ENCODE measurements around the gene LMNTD1.
"Not testable (repeated sequence)": the region's sequence is repeated elsewhere in the genome, so short reads cannot be mapped to it uniquely, and the experiment has no call there.

The LMNTD1 gene, protein sequence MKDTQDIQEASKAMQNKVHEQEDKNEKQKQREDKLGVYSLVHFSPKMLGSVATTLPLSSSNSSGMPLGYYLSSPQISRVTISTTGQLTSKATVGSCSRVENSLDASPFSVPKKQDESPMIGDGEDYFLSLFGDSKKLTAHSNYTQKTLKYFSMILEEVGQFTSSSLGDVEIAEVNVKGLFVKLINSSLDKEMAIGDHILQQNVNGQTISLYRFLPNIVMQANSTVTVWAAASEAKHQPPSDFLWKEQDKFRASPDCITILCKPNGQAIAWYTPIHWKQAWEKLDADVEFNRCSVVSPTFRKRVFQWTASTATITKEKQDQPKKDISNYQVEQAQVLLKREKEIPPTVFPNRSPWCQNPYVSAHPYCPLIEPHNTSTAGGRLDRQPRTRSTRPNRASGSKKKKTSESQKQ

GRCh38 chr12:25553098-25553497 lies at the start of gene LMNTD1:
TSS of gene LMNTD1 (minus strand) at chr12:25553283. CDS start at chr12:25552959, 324 bp downstream.
- DNase-seq: peak; percentile 88

DNA sequence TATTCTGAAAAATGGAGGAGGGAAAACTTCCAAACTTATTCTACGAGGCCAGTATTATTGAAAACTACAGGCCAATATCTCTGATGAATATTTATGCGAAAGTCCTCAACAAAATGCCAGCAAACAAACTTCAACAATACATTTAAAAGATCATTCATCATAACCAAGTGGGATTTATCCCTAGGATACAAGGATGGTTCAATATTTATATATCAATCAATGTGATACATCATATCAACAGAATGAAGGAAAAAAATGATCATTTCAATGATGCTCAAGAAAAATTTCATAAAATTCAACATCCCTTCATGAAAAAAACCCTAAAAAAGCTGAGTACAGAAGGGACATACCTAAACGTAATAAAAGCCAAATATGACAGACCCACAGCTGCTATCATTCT lies 45.9 kb upstream of the LMNTD1 start:
- DNase-seq: no peak

DNA sequence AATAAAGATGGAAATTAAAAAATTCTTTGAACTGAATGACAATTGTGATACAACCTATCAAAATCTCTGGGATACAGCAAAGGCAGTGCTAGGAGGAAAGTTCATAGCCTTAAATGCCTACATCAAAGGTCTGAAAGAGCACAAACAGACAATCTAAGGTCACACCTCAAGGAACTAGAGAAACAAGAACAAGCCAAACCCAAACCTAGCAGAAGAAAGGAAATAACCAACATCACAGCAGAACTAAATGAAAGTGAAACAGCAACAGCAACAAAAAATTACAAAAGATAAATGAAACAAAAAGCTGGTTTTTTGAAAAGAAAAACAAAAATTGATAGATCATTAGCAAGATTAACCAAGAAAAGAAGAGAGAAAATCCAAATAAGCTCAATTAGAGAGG lies 42.4 kb upstream of the LMNTD1 start:
- not testable (repeated sequence) for DNase-seq

- no peak for DNase-seq
Observed at GRCh38 chr12:25594376-25594775, 41.3 kb upstream of the LMNTD1 start.

DNA sequence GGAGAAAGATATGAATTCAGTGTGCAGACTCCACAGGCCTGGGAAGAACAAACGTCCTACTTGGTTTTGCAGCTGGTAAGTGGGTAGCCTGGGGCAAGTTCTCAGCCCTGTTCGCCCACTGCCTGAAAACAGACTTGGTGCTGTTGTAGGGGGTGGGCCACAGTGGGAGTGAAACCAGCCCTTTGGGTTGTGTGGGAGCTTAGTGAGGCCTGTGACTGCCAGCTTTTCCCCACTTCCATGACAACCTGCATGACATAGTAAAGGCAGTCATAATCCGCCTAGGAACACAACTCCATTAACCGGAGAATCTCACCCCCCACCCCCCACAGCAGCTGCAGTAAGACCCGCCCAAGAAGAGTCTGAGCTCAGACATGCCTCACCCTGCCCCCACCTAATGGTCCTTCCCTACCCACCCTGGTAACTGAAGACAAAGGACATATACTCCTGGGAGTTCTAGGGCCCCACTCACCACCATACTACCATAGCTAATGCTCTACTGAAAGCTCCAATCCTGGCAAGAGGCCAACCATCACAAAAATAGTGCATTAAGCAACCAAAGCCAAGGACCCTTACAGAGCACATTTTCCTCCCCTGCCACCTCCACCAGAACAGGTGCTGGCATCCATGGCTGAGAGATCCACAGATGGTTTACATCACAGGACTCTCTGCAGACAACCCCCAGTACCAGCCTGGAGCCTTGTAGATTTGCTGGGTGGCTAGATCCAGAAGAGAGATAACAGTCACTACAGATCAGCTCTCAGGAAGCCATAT lies 39.8 kb upstream of the LMNTD1 start:
- no peak for DNase-seq

- peak; percentile 77 for DNase-seq
Observed at GRCh38 chr12:25591144-25591543, 38.1 kb upstream of the LMNTD1 start.

DNA sequence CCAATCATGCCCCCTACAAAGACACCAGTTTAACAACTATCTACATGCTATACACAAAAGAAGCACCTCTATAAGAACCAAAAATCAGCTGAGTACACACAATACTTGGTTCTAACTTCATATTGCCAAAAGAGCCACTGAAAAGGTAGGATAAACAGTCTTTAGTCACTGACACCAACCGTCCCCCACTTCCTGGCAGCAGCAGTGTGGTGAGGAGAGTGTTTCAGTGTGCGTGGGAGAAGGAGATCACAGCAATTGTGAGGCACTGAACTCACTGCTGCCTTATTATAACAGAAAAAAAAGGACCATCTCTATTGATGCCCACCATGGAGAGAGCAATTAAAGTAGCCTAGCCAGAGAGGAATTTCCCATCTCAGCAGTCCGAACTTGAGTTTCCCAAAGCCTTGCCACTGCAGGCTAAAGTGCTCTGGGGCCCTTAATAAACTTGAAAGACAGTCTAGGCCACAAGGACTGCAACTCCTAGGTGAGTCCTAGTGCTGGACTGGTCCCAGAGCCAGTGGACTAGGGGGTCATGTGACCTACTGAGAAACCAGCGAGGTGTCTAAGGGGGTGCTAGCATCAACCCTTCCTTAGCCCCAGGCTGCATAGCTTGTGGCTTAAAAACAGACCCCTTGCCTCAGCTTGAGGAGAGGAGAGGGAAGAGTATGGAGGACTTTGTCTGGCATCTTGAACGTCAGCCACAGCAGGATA lies 37.1 kb upstream of the LMNTD1 start:
- DNase-seq: peak; percentile 75

- DNase-seq: no peak
Observed at GRCh38 chr12:25587346-25587745, 34.3 kb upstream of the LMNTD1 start.

- DNase-seq: no peak
Observed at GRCh38 chr12:25585662-25586061, 32.6 kb upstream of the LMNTD1 start.

- DNase-seq: no peak
Observed at GRCh38 chr12:25585021-25585523, 32.0 kb upstream of the LMNTD1 start.

GRCh38 chr12:25584596-25584995 lies 31.5 kb upstream of the LMNTD1 start:
- DNase-seq: no peak

DNA sequence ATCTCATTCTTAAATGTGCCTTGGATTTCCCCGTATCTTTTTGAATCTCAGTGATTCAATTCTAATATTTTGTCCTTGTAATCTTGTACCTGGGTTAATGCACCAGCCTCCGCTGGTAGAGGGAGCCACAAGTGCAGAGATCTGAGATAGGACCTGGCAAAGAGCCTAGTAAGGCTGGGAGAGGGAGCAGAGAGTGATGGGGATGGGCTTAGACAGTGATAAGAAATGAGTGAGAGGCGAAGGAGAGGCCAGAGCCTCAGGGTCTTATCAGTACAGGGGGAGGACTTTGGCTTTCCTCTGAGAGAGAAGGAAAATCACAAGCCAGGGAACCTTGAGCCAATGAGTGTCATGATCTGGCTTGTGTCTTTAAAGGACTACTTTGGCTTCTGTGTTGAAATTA lies 30.5 kb upstream of the LMNTD1 start:
- peak; percentile 87 for DNase-seq

DNA sequence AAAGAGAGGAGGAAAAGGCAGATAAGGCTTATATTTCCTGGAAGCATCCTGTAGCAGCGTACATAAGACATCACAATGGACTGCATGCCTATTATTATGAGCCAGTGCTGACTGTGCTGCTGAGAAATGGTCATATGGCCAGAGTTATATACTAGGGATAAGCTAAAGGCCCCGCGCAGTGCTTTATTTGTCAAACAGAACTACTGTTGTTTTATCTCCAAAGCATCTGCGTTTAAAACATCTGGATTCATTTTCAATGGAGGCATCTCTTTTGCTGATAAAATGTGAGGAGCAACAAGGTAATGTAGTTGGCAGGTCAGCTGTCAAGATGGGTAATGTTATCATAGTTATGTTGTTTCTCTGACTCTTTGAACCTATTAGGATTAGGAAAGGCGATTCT lies 28.0 kb upstream of the LMNTD1 start:
- DNase-seq: no peak

GRCh38 chr12:25578411-25579143 lies 25.5 kb upstream of the LMNTD1 start:
- DNase-seq: no peak

- no peak for DNase-seq
Observed at GRCh38 chr12:25574761-25575160, 21.7 kb upstream of the LMNTD1 start.

DNA sequence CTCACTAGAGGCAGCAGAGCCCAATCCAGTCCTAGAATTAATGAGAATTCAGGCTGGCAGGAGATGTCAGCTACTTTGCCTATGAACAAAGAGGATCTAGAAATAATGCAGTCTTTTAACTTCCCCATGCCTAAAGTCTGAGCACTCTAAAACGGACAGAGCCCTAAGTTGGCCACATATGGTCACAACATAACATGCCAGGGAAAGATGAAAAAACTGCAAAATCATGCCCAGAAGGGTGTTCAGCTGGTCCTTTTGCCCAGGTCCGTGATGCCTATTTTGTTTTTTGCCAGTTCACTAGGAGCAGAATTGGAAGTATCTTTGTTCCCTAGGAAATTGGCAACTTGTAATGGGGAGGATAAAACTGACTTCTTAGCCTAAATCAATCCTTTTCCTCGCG lies 20.3 kb upstream of the LMNTD1 start:
- no peak for DNase-seq

- DNase-seq: no peak
Observed at GRCh38 chr12:25570418-25570817, 17.3 kb upstream of the LMNTD1 start.

DNA sequence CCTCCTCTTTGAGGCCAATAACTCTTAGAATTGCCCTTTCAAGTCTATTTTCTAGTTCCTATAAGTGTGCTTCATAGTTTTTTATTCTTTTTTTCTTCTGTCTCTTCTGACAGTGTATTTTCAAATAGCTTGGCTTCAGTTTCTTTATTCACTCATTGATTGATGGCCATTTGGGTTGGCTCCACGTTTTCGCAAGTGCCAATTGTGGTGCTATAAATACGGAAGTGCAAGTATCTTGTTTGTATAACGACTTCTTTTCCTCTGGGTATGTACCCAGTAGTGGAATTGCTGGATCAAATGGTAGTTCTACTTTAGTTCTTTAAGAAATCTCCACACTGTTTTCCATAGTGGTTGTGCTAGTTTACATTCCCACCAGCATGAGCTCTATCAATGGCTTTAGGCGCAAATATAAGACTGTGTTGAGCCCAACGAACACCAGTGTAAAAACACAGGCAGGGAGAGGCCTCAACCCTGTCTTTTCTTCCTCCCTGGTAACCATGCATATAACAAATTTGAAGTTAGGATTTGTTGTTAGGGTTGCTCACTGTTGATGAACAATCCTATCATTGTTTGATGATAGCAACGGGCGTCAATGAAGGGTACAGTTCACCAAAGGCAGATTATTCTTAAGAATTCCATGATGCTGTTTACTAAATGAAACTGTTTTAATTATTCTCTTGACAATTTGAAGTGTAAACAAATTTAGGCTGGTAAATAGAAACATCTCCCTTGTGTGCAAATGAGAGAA lies 13.3 kb upstream of the LMNTD1 start:
- no peak for DNase-seq

DNA sequence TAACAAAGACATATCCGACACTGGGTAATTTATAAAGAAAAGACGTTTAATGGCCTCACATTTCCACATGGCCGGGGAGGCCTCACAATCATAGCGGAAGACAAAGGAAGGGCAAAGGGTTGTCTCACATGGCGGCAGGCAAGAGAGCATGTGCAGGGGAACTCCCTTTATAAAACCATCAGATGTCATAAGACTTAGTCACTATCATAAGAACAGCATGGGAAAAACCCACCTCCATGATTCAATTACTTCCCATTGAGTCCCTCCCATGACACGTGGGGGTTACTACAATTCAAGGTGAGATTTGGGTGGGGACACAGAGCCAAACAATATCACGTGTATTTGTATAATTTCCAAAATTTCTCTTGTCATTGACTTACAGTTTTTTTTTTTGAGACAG lies 5.5 kb upstream of the LMNTD1 start:
- peak; percentile 60 for DNase-seq

- peak; percentile 100 for DNase-seq
Observed at GRCh38 chr12:25557830-25558436, 4.8 kb upstream of the LMNTD1 start.

- DNase-seq: no peak
Observed at GRCh38 chr12:25556153-25556552, 3.1 kb upstream of the LMNTD1 start.

All from DMS53 (cell line).